ENCODE results near the gene CDKN2A. TPM values are rescaled to one million over a fixed set of nuclear protein-coding genes. Genes with fewer than 3 reads are reported as not detected.

Gene CDKN2A
- polyA plus RNA-seq, 1 of the 3 experiments (the other 2 are of a cell fraction), result 41.4 TPM

- Histone ChIP-seq H3K4me2 (peak overlapping the region; percentile 90), H3K79me2 (ENCODE audit: insufficient read depth) (no peaks in the 10 kb centered on the region; the same call in 1 of the 2 replicates), H3K9ac (no peak overlapping the region), H2AFZ (ENCODE audit: low read depth) (peak overlapping the region; percentile 87), H3K9me2 (no peaks in the 10 kb centered on the region), H3F3A (replicated peaks; ENCODE audit: insufficient read depth) (peaks cover 9% of the 10 kb centered on the region), H3K4me1 (ENCODE audit: control insufficient read depth in 1 of 2, insufficient read depth in 2 of 2, low read depth in 1 of 2, low read length in 1 of 2) (peaks cover 0 to 16% of the 10 kb centered on the region in 2 experiments; a peak in 2 of 4 replicates), H3K27me3 (ENCODE audit: insufficient read depth) (no peaks in the 10 kb centered on the region; the same call in 1 of the 2 replicates), H3K36me3 (replicated peaks in 1 of 2; ENCODE audit: control insufficient read depth in 1 of 2, insufficient read depth in 2 of 2, low read length in 1 of 2) (no peaks in the 10 kb centered on the region), H3K27ac (ENCODE audit: low read depth in 2 of 2, low read length in 1 of 2) (peak overlapping the region in 1 of 2 experiments; percentile 49; a peak in 1 of 4 replicates), H4K20me1 (ENCODE audit: insufficient read depth) (no peaks in the 10 kb centered on the region), H3K4me3 (ENCODE audit: low read depth in 2 of 2, low read length in 1 of 2) (peak overlapping the region; percentile 79 to 82), H3K9me3 (no peaks in the 10 kb centered on the region)
- ChIA-PET POLR2A (interaction anchor here (1.4 kb wide), 1 partner anchor 15 kb away, joined by 3 read pairs; the partner anchor contains the start of genes CDKN2A and CDKN2B-AS1), CTCF (interaction anchor here (0.6 to 5.8 kb wide), 24 partner anchors 8 to 724 kb away, joined by 3 to 109 read pairs (median 8); partner anchors contain the start of genes CDKN2A and CDKN2B-AS1)
- WGBS (ENCODE audit: low lambda C conversion rate), result 2% methylated on average over 6 of the region's 6 CpGs
- no peak for TF ChIP-seq FOSL2 (IDR thresholded peaks at IDR 0.05; ENCODE audit: borderline replicate concordance, low read depth)
- TF ChIP-seq POLR2AphosphoS5 (IDR thresholded peaks at IDR 0.05; ENCODE audit: low read depth, low read length), result no peak
- TF ChIP-seq CTCF (IDR thresholded peaks at IDR 0.05), result 0 out of 2 replicates have a peak, but pooled peaks have one; percentile 6
- peak; percentile 41; the same call in 1 of the 2 replicates for TF ChIP-seq MXI1 (IDR thresholded peaks at IDR 0.05; ENCODE audit: low read depth, low read length)
- no peak for DNase-seq
Measured at GRCh38 chr9:22009506-22009867, 15.3 kb upstream of the CDKN2A start.

- DNase-seq, result peak; percentile 97
- peak within 1 kb of the TSS; percentile 79 to 82 for H3K4me3 ChIP-seq (ENCODE audit: low read depth in 2 of 2, low read length in 1 of 2)
- H3K4me1 ChIP-seq (ENCODE audit: control insufficient read depth in 1 of 2, insufficient read depth in 2 of 2, low read depth in 1 of 2, low read length in 1 of 2), result peaks cover 0 to 16% of the 10 kb centered on the region in 2 experiments; a peak in 2 of 4 replicates
- peak within 1 kb of the TSS; percentile 90 for H3K4me2 ChIP-seq
- 1% methylated on average over 27 of the region's 86 CpGs for WGBS (ENCODE audit: low lambda C conversion rate)
- H3K27me3 ChIP-seq (ENCODE audit: insufficient read depth), result no peaks in the 10 kb centered on the region; the same call in 1 of the 2 replicates
- H3K9ac ChIP-seq, result peak within 1 kb of the TSS; percentile 77
- ChIA-PET CTCF (interaction anchor here (0.6 to 5.8 kb wide), 39 partner anchors 9 to 1817 kb away, joined by 3 to 109 read pairs (median 6); partner anchors contain the start of genes CDKN2A, CDKN2B-AS1, ELAVL2 and MTAP), POLR2A (interaction anchor here (0.7 to 1.4 kb wide), 3 partner anchors 14 to 39 kb away, joined by 3 read pairs; partner anchors contain the start of genes CDKN2A and CDKN2B-AS1)
- H3K27ac ChIP-seq (ENCODE audit: low read depth in 2 of 2, low read length in 1 of 2), result peak within 1 kb of the TSS; percentile 64 to 90
- peaks cover 9% of the 10 kb centered on the region for H3F3A ChIP-seq (replicated peaks; ENCODE audit: insufficient read depth)
- peaks cover 0 to 4% of the 10 kb centered on the region in 2 experiments for H3K36me3 ChIP-seq (replicated peaks in 1 of 2; ENCODE audit: control insufficient read depth in 1 of 2, insufficient read depth in 2 of 2, low read length in 1 of 2)
- peak within 1 kb of the TSS; percentile 93 for H2AFZ ChIP-seq (ENCODE audit: low read depth)
- no peaks in the 10 kb centered on the region for H3K9me3 ChIP-seq
- no peaks in the 10 kb centered on the region for H3K9me2 ChIP-seq
- no peaks in the 10 kb centered on the region; the same call in 1 of the 2 replicates for H3K79me2 ChIP-seq (ENCODE audit: insufficient read depth)
- no peaks in the 10 kb centered on the region for H4K20me1 ChIP-seq (ENCODE audit: insufficient read depth)
- TF ChIP-seq EP300 (IDR thresholded peaks at IDR 0.05; ENCODE audit: borderline replicate concordance in 1 of 2, low read depth in 1 of 2, low read length in 1 of 2) (no peak), MXI1 (IDR thresholded peaks at IDR 0.05; ENCODE audit: low read depth, low read length) (peak; percentile 77), MAX (IDR thresholded peaks at IDR 0.05; ENCODE audit: low read depth) (peak; percentile 9; the same call in 1 of the 2 replicates), CTCF (IDR thresholded peaks at IDR 0.05) (peak; percentile 93), FOSL2 (IDR thresholded peaks at IDR 0.05; ENCODE audit: borderline replicate concordance, low read depth) (no peak), CHD2 (IDR thresholded peaks at IDR 0.05; ENCODE audit: low read length, partially characterized antibody) (no peak), RCOR1 (IDR thresholded peaks at IDR 0.05; ENCODE audit: low read length) (peak; percentile 79), YY1 (IDR thresholded peaks at IDR 0.05; ENCODE audit: low read depth) (no peak), EZH2phosphoT487 (IDR thresholded peaks at IDR 0.05; ENCODE audit: borderline replicate concordance, low read depth) (no peak), NRF1 (IDR thresholded peaks at IDR 0.05; ENCODE audit: low read depth, low read length) (peak; percentile 85), TEAD4 (IDR thresholded peaks at IDR 0.05; ENCODE audit: borderline replicate concordance, insufficient read depth) (0 out of 2 replicates have a peak, but pooled peaks have one; percentile 16), POLR2AphosphoS5 (IDR thresholded peaks at IDR 0.05; ENCODE audit: low read depth, low read length) (peak; percentile 68), GABPA (IDR thresholded peaks at IDR 0.05; ENCODE audit: low read depth) (no peak), USF2 (IDR thresholded peaks at IDR 0.05; ENCODE audit: borderline replicate concordance, low read depth, low read length) (peak; percentile 52; the same call in 1 of the 2 replicates), SMC3 (IDR thresholded peaks at IDR 0.05; ENCODE audit: low read depth, low read length) (peak; percentile 59), NFIC (IDR thresholded peaks at IDR 0.05; ENCODE audit: borderline replicate concordance) (no peak), SIN3A (IDR thresholded peaks at IDR 0.05; ENCODE audit: borderline replicate concordance, low read depth, low read length) (peak; percentile 79; the same call in 1 of the 2 replicates), RAD21 (IDR thresholded peaks at IDR 0.05; ENCODE audit: low read length) (peak; percentile 53)
Measured at GRCh38 chr9:22008717-22009505, 14.7 kb upstream of the CDKN2A start, which contains the start of gene CDKN2B. Gene CDKN2B, minus strand, starts transcription at chr9:22009305. Its CDS starts 352 bp downstream, at chr9:22008953.

All from SK-N-SH (cell line).